DOHH2 (cell line): ENCODE results near the gene RALGPS2.

Experiments
- H3F3A ChIP-seq: fragments of 200-600 bp; sonication (generic), shearing (Covaris generic); 2 replicates; pipeline ENCODE4 v1.6.0; 2016; ENCODE audit warnings: antibody characterized with exemption, mild to moderate bottlenecking; ENCODE audit not compliant: control insufficient read depth, insufficient read depth
- H3K27ac ChIP-seq: fragments of 200-600 bp; sonication (generic); 2 replicates; pipeline ENCODE4 v1.5.1; 2014; ENCODE audit warnings: low read depth, mild to moderate bottlenecking, low read length, moderate library complexity
- H3K27me3 ChIP-seq: fragments of 200-600 bp; sonication (generic); 2 replicates; pipeline ENCODE4 v1.6.1; 2014; ENCODE audit warnings: mild to moderate bottlenecking, low read length, mixed read lengths; ENCODE audit not compliant: control insufficient read depth
- H3K36me3 ChIP-seq: fragments of 200-600 bp; sonication (generic); 2 replicates; pipeline ENCODE4 v1.6.1; 2014; ENCODE audit warnings: mild to moderate bottlenecking, low read length, moderate library complexity, mixed read lengths; ENCODE audit not compliant: control insufficient read depth
- H3K4me1 ChIP-seq: fragments of 200-600 bp; sonication (generic); 2 replicates; pipeline ENCODE4 v1.6.1; 2014; ENCODE audit warnings: mild to moderate bottlenecking, low read length, mixed read lengths; ENCODE audit not compliant: control insufficient read depth
- H3K4me2 ChIP-seq: fragments of 200-600 bp; sonication (generic); 2 replicates; pipeline ENCODE4 v1.6.0; 2014; ENCODE audit warnings: mild to moderate bottlenecking, low read length, moderate library complexity
- H3K4me3 ChIP-seq: fragments of 200-600 bp; sonication (generic); 2 replicates; pipeline ENCODE4 v1.5.1; 2014; ENCODE audit warnings: mild to moderate bottlenecking, low read length, mixed read lengths
- H3K79me2 ChIP-seq: fragments of 200-600 bp; sonication (generic); 2 replicates; pipeline ENCODE4 v1.6.1; 2014; ENCODE audit warnings: mild to moderate bottlenecking, low read length, mixed read lengths; ENCODE audit not compliant: control insufficient read depth
- H3K9me2 ChIP-seq: fragments of 200-600 bp; sonication (generic); replicated peaks from 2 replicates; pipeline ENCODE4 v1.6.1; 2014; ENCODE audit warnings: mild to moderate bottlenecking, low read length, mixed read lengths; ENCODE audit not compliant: control insufficient read depth
- H3K9me3 ChIP-seq: fragments of 200-600 bp; sonication (generic); 2 replicates; pipeline ENCODE4 v1.6.1; 2014; ENCODE audit warnings: antibody characterized with exemption, low read length, mixed read lengths; ENCODE audit not compliant: control insufficient read depth, insufficient read depth
- H4K20me1 ChIP-seq: fragments of 200-600 bp; sonication (generic); 2 replicates; pipeline ENCODE4 v1.6.0; 2014; ENCODE audit warnings: low read depth, mild to moderate bottlenecking, antibody characterized with exemption, low read length, moderate library complexity; ENCODE audit not compliant: control insufficient read depth, insufficient read depth
- EZH2phosphoT487 ChIP-seq: fragments of 200-600 bp; sonication (generic); IDR thresholded peaks from 2 replicates; pipeline ENCODE4 v1.6.1; 2017; ENCODE audit warnings: borderline replicate concordance, mild to moderate bottlenecking, antibody characterized with exemption, low read length, moderate library complexity, mixed read lengths
- TF ChIP-seq, protein P1 (sequence below): fragments of 200-600 bp; sonication (generic); IDR thresholded peaks from one replicate; pipeline ENCODE4 v1.5.1; 2014; ENCODE audit warnings: antibody characterized with exemption, mild to moderate bottlenecking, low read depth, low read length; ENCODE audit not compliant: poor library complexity, severe bottlenecking

Gene RALGPS2

DNA sequence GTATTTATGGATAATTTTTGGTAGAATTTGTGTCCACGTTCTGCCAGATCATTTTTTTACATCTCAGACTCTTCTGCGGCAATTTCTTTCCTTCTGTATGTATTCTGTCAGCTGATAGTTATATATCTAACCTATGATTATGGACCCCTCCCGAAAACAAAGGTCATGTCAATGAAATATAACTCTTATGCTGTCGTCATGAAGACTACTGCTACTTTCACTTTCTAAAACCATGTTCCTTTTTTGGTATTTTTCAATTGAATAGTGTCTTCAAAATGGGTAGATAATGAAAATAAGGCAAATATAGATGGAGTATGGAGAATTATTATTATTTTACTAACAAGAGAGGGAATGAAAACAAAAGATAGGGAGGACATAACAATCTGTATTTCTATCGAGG, 142.6 kb downstream of the RALGPS2 start:
- H3K4me2 ChIP-seq = no peak overlapping the region

DNA sequence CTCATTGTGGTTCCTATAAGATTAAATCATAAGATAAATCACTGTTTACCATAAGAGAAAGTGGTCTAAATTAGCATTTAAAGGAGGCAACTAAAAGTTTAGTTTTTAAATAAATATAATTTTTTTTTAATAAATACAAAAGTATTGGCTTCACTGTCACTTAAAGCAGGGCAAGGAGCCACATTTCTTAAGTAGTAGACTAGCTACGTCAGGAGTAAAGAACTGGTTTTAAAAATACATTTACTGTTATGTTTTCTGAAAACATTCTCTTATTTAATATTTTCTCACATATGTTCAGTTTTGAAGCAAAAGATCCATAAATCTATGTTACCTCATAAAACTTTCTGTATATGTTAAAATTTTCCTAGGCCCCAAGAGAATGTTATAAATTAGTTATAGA, 143.7 kb downstream of the RALGPS2 start:
- Histone ChIP-seq H3K27ac (no peak overlapping the region), H3K4me2 (no peak overlapping the region), H3K79me2 (no peaks in the 10 kb centered on the region), H3K27me3 (no peaks in the 10 kb centered on the region), H3K36me3 (peaks cover 37% of the 10 kb centered on the region), H4K20me1 (no peaks in the 10 kb centered on the region), H3K9me3 (no peaks in the 10 kb centered on the region), H3F3A (no peaks in the 10 kb centered on the region), H3K9me2 (no peaks in the 10 kb centered on the region), H3K4me3 (no peak overlapping the region), H3K4me1 (no peaks in the 10 kb centered on the region)
- TF ChIP-seq, protein P1, sequence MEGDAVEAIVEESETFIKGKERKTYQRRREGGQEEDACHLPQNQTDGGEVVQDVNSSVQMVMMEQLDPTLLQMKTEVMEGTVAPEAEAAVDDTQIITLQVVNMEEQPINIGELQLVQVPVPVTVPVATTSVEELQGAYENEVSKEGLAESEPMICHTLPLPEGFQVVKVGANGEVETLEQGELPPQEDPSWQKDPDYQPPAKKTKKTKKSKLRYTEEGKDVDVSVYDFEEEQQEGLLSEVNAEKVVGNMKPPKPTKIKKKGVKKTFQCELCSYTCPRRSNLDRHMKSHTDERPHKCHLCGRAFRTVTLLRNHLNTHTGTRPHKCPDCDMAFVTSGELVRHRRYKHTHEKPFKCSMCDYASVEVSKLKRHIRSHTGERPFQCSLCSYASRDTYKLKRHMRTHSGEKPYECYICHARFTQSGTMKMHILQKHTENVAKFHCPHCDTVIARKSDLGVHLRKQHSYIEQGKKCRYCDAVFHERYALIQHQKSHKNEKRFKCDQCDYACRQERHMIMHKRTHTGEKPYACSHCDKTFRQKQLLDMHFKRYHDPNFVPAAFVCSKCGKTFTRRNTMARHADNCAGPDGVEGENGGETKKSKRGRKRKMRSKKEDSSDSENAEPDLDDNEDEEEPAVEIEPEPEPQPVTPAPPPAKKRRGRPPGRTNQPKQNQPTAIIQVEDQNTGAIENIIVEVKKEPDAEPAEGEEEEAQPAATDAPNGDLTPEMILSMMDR = no peak

More for the DNA sequence above, 142.6 kb downstream of the RALGPS2 start:
- Histone ChIP-seq H3K9me3 (no peaks in the 10 kb centered on the region), H3K36me3 (peaks cover 34% of the 10 kb centered on the region), H3K9me2 (no peaks in the 10 kb centered on the region), H3F3A (no peaks in the 10 kb centered on the region), H3K4me3 (no peak overlapping the region), H3K4me1 (no peaks in the 10 kb centered on the region), H3K79me2 (no peaks in the 10 kb centered on the region), H4K20me1 (no peaks in the 10 kb centered on the region), H3K27ac (no peak overlapping the region), H3K27me3 (no peaks in the 10 kb centered on the region)
- TF ChIP-seq EZH2phosphoT487 = no peak
- TF ChIP-seq, protein P1 = no peak

DNA sequence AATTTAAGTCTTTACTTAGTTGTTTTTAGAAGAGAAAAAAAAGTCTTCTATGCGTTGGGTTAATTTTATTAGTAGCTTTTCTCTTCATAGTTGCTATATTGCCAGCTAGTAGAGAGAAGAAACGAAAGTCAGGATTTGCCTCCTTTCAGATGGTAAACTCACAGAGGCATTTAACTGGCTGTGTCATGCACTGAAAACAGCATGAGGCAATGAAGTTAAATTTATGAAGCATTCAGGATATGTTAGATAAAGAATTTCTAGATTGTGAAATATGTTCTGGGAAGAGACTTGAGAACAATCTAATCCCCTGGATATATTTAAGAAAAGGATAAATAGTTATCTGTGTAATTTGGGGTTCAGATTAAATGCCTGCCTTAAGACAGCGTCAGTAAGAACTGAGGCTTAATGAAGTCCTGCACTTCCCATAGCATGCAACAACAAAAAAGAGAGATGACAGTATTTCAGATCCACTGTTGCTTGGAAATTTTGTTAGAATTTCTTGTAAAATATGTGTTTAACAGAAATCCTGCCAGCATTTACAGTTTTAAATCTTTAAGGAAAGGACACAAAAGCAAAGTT, 144.2 kb downstream of the RALGPS2 start:
- Histone ChIP-seq H3K36me3 (peaks cover 37% of the 10 kb centered on the region), H3K27me3 (no peaks in the 10 kb centered on the region), H3K79me2 (no peaks in the 10 kb centered on the region), H3K27ac (no peak overlapping the region), H3K4me1 (no peaks in the 10 kb centered on the region), H4K20me1 (no peaks in the 10 kb centered on the region), H3K4me3 (no peak overlapping the region), H3F3A (no peaks in the 10 kb centered on the region), H3K9me3 (no peaks in the 10 kb centered on the region), H3K9me2 (no peaks in the 10 kb centered on the region), H3K4me2 (no peak overlapping the region)
- no peak for TF ChIP-seq EZH2phosphoT487
- TF ChIP-seq, protein P1 = no peak
